ENCODE data around the gene CACNA1G. TPM values are rescaled to one million over a fixed set of nuclear protein-coding genes. Genes with fewer than 3 reads are reported as not detected.

The CACNA1G gene
- polyA plus RNA-seq, 1 donor (not counting 4 experiments of a cell fraction or from before 2014, with no cell fraction given) = 0.07 TPM

DNA sequence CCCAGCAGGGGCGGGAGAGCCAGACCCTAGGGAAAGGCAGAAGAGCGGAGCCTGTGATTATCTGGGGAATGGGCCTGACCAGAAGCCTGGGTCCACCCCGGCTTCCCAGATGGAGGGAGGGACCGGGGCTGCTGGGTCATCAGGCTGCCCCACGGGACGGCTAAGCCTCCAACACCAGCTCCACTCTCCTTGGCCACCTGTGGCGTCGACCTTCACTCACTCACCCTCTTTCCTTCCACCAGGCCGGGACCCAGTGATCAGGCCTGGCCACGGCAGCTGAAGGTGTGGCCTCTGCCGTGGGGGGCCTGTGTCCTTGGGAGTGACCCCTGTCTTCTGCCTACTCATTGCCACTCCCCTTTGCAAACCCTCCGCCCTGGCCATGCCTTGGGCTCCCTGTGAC lies 51.8 kb downstream of the CACNA1G start:
- H3K36me3 ChIP-seq (ENCODE audit: control insufficient read depth in 2 of 2, extremely low read depth in 1 of 2, insufficient read depth in 2 of 2, low read length in 2 of 2) = no peaks in the 10 kb centered on the region
- no peak overlapping the region for H3K9ac ChIP-seq (ENCODE audit: control insufficient read depth, extremely low read depth, insufficient read depth, low read length)
- TF ChIP-seq, protein P1, sequence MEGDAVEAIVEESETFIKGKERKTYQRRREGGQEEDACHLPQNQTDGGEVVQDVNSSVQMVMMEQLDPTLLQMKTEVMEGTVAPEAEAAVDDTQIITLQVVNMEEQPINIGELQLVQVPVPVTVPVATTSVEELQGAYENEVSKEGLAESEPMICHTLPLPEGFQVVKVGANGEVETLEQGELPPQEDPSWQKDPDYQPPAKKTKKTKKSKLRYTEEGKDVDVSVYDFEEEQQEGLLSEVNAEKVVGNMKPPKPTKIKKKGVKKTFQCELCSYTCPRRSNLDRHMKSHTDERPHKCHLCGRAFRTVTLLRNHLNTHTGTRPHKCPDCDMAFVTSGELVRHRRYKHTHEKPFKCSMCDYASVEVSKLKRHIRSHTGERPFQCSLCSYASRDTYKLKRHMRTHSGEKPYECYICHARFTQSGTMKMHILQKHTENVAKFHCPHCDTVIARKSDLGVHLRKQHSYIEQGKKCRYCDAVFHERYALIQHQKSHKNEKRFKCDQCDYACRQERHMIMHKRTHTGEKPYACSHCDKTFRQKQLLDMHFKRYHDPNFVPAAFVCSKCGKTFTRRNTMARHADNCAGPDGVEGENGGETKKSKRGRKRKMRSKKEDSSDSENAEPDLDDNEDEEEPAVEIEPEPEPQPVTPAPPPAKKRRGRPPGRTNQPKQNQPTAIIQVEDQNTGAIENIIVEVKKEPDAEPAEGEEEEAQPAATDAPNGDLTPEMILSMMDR (optimal IDR thresholded peaks at IDR 0.05 in 1 of 3, IDR thresholded peaks at IDR 0.05 in 1 of 3, conservative IDR thresholded peaks at IDR 0.05 in 1 of 3; ENCODE audit: extremely low read depth in 1 of 3, insufficient read depth in 2 of 3, low read length in 3 of 3) = no peak
- TF ChIP-seq EZH2 (IDR thresholded peaks at IDR 0.05; ENCODE audit: low read length) = no peak
- H3K9me1 ChIP-seq (ENCODE audit: control insufficient read depth, extremely low read depth, insufficient read depth, low read length) = no peaks in the 10 kb centered on the region
- DNase-seq (ENCODE audit: low read depth, low spot score) = no peak
- H3K79me2 ChIP-seq (ENCODE audit: control insufficient read depth, insufficient read depth, low read length) = no peaks in the 10 kb centered on the region
- H3K4me3 ChIP-seq (ENCODE audit: control insufficient read depth in 2 of 3, extremely low read depth in 1 of 3, insufficient read depth in 2 of 3, low read depth in 1 of 3, low read length in 3 of 3) = no peak overlapping the region
- no peaks in the 10 kb centered on the region for H3K9me3 ChIP-seq (ENCODE audit: control insufficient read depth, low read depth, low read length)
- dilution Hi-C loops (cut with MboI; ENCODE audit: extremely low pct_ligation_motif_present, low sequenced_read_pairs) = no loop called here
- H3K4me2 ChIP-seq (ENCODE audit: control insufficient read depth, extremely low read depth, insufficient read depth, low read depth, low read length) = no peak overlapping the region
- FAIRE-seq = no peak
- H3K27ac ChIP-seq (ENCODE audit: control insufficient read depth, insufficient read depth, low read length) = no peak overlapping the region
- H2AFZ ChIP-seq (ENCODE audit: control insufficient read depth, low read length) = no peak overlapping the region
- H3K27me3 ChIP-seq (ENCODE audit: control insufficient read depth, extremely low read depth, insufficient read depth, low read length) = peaks cover 18% of the 10 kb centered on the region
- no peaks in the 10 kb centered on the region for H3K4me1 ChIP-seq (ENCODE audit: control insufficient read depth, extremely low read depth, insufficient read depth, low read length)
- H4K20me1 ChIP-seq (ENCODE audit: control insufficient read depth, extremely low read depth, insufficient read depth, low read length) = no peaks in the 10 kb centered on the region

DNA sequence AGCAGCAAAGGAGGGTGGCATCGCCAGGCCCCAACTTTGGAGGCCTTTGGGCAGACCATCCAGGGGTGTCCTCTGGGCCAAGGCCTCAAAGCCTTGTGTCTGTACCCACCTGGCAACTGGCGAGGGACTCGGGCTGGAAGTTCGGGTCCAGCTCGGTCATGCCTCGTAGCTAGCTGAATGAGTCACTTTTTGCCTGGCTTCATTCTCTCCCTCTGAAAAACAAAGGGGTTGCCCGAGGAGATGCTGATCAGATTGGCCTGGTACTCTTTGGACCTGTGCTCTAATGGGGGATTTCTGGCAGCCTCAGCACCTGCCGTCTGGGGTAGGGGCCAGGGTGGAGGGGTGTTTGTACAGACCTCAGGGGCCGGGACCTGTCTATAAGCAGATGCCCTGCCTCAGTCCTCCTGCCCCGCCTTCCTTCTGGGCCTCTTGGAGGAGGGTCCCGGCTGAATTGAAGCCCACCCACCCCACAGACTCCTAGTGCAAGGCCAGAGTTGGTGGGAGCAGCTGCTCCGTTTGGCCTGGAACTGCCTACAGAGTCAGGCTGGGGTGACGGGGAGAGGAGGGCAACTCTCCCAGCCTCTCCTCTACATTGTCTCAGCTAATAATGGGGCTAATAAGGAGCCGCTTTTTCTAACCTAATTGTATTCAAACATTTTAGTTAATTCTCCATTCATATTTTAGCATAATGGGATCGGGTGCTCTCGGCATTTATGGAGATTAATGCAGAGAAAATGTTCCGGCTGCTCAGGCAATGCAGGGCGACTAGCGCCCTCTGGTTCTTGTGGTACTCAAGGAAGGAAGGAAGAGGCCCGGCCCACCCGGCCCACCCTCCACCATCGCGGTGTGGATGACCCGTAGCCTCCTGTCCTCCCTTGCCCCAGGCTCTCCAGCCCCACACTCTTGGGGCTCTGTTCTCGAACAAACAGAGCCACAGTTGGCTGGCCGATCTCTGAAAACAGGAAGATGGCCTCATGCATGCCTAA lies 52.8 kb downstream of the CACNA1G start:
- no peak overlapping the region for H2AFZ ChIP-seq (ENCODE audit: control insufficient read depth, low read length)
- H3K9ac ChIP-seq (ENCODE audit: control insufficient read depth, extremely low read depth, insufficient read depth, low read length) = no peak overlapping the region
- no peak for DNase-seq (ENCODE audit: low read depth, low spot score)
- H3K4me3 ChIP-seq (ENCODE audit: control insufficient read depth in 2 of 3, extremely low read depth in 1 of 3, insufficient read depth in 2 of 3, low read depth in 1 of 3, low read length in 3 of 3) = no peak overlapping the region
- H4K20me1 ChIP-seq (ENCODE audit: control insufficient read depth, extremely low read depth, insufficient read depth, low read length) = no peaks in the 10 kb centered on the region
- dilution Hi-C loops (cut with MboI; ENCODE audit: extremely low pct_ligation_motif_present, low sequenced_read_pairs) = no loop called here
- no peaks in the 10 kb centered on the region for H3K79me2 ChIP-seq (ENCODE audit: control insufficient read depth, insufficient read depth, low read length)
- H3K9me1 ChIP-seq (ENCODE audit: control insufficient read depth, extremely low read depth, insufficient read depth, low read length) = no peaks in the 10 kb centered on the region
- H3K4me2 ChIP-seq (ENCODE audit: control insufficient read depth, extremely low read depth, insufficient read depth, low read depth, low read length) = no peak overlapping the region
- TF ChIP-seq, protein P1 (optimal IDR thresholded peaks at IDR 0.05 in 1 of 3, IDR thresholded peaks at IDR 0.05 in 1 of 3, conservative IDR thresholded peaks at IDR 0.05 in 1 of 3; ENCODE audit: extremely low read depth in 1 of 3, insufficient read depth in 2 of 3, low read length in 3 of 3) = no peak
- TF ChIP-seq EZH2 (IDR thresholded peaks at IDR 0.05; ENCODE audit: low read length) = no peak
- H3K27ac ChIP-seq (ENCODE audit: control insufficient read depth, insufficient read depth, low read length) = no peak overlapping the region
- no peaks in the 10 kb centered on the region for H3K9me3 ChIP-seq (ENCODE audit: control insufficient read depth, low read depth, low read length)
- peak; percentile 67 for FAIRE-seq
- H3K36me3 ChIP-seq (ENCODE audit: control insufficient read depth in 2 of 2, extremely low read depth in 1 of 2, insufficient read depth in 2 of 2, low read length in 2 of 2) = no peaks in the 10 kb centered on the region
- no peaks in the 10 kb centered on the region for H3K4me1 ChIP-seq (ENCODE audit: control insufficient read depth, extremely low read depth, insufficient read depth, low read length)
- H3K27me3 ChIP-seq (ENCODE audit: control insufficient read depth, extremely low read depth, insufficient read depth, low read length) = peaks cover 10% of the 10 kb centered on the region
